Measurements from ENCODE around the gene HIVEP2. TPM values are rescaled to one million over a fixed set of nuclear protein-coding genes. Genes with fewer than 3 reads are reported as not detected.

HIVEP2 gene
- total RNA-seq, 1 donor from 2014 or later, result 24.6 TPM

- Histone ChIP-seq H3K4me3 (ENCODE audit: low read depth, low read length) (no peak overlapping the region), H3K36me3 (ENCODE audit: control insufficient read depth, insufficient read depth, low read length) (no peaks in the 10 kb centered on the region), H3K27me3 (ENCODE audit: control insufficient read depth, insufficient read depth, low read length) (no peaks in the 10 kb centered on the region)
- TF ChIP-seq, protein P1, sequence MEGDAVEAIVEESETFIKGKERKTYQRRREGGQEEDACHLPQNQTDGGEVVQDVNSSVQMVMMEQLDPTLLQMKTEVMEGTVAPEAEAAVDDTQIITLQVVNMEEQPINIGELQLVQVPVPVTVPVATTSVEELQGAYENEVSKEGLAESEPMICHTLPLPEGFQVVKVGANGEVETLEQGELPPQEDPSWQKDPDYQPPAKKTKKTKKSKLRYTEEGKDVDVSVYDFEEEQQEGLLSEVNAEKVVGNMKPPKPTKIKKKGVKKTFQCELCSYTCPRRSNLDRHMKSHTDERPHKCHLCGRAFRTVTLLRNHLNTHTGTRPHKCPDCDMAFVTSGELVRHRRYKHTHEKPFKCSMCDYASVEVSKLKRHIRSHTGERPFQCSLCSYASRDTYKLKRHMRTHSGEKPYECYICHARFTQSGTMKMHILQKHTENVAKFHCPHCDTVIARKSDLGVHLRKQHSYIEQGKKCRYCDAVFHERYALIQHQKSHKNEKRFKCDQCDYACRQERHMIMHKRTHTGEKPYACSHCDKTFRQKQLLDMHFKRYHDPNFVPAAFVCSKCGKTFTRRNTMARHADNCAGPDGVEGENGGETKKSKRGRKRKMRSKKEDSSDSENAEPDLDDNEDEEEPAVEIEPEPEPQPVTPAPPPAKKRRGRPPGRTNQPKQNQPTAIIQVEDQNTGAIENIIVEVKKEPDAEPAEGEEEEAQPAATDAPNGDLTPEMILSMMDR (IDR thresholded peaks at IDR 0.05; ENCODE audit: insufficient read depth, low read length, poor library complexity, severe bottlenecking), result no peak
- no peak for DNase-seq (ENCODE audit: low read depth)
These were observed 215.4 kb downstream of the HIVEP2 start for GRCh38 chr6:142729618-142730017.

DNA sequence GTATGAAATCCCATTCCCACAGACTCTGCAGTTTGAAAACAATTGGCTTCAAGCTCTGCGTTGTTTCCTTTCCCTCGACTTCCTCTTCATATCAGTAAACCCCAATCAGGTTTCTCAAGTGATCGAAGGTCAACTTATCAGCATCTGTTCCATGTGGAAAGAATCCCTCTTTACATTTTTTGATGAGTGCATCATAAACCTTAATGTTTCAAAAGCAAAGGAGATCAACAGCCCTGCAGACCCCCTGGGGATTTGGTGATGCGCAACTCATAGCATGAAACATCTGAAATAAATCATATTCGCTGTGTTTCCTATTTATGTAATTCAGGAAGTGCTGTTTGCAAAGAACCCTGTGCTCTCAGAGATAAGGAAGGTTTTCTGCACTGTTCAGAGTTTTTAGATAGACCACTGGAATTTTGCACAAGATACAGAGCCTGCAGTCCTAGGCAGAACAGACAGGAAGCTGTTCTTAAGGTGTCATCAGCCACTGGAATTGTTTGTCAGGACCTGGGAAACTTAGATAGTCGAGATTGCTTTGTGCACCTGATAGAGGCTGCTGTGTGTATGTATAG lies 216.0 kb downstream of the HIVEP2 start:
- no peaks in the 10 kb centered on the region for H3K36me3 ChIP-seq (ENCODE audit: control insufficient read depth, insufficient read depth, low read length)
- H3K4me3 ChIP-seq (ENCODE audit: low read depth, low read length), result no peak overlapping the region
- no peaks in the 10 kb centered on the region for H3K27me3 ChIP-seq (ENCODE audit: control insufficient read depth, insufficient read depth, low read length)
- DNase-seq (ENCODE audit: low read depth), result no peak
- TF ChIP-seq, protein P1 (IDR thresholded peaks at IDR 0.05; ENCODE audit: insufficient read depth, low read length, poor library complexity, severe bottlenecking), result no peak

GRCh38 chr6:142728364-142728763 lies 216.6 kb downstream of the HIVEP2 start:
- no peaks in the 10 kb centered on the region for H3K36me3 ChIP-seq (ENCODE audit: control insufficient read depth, insufficient read depth, low read length)
- H3K4me3 ChIP-seq (ENCODE audit: low read depth, low read length), result no peak overlapping the region
- DNase-seq (ENCODE audit: low read depth), result no peak
- no peaks in the 10 kb centered on the region for H3K27me3 ChIP-seq (ENCODE audit: control insufficient read depth, insufficient read depth, low read length)
- TF ChIP-seq, protein P1 (IDR thresholded peaks at IDR 0.05; ENCODE audit: insufficient read depth, low read length, poor library complexity, severe bottlenecking), result no peak

DNA sequence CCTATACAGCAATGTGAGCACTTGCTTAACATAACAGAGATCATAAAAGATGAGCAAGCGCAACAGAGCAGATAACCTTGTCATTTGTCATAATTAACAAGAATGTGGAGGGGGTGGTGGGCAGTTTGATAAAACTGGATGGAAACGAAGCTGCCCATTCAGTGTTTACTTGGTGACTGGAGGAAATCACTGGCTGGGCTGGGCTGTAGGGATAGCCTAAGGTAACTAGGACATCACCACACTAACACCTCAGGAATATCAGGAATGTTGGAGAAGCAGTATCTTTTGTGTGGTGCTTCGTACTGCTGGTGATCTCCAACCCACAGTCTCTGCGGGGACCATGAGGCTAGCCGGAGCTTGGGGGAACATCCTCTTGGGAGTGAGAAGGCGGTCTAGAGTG lies 218.4 kb downstream of the HIVEP2 start:
- Histone ChIP-seq H3K27me3 (ENCODE audit: control insufficient read depth, insufficient read depth, low read length) (no peaks in the 10 kb centered on the region), H3K4me3 (ENCODE audit: low read depth, low read length) (no peak overlapping the region)
- no peak for DNase-seq (ENCODE audit: low read depth)

DNA sequence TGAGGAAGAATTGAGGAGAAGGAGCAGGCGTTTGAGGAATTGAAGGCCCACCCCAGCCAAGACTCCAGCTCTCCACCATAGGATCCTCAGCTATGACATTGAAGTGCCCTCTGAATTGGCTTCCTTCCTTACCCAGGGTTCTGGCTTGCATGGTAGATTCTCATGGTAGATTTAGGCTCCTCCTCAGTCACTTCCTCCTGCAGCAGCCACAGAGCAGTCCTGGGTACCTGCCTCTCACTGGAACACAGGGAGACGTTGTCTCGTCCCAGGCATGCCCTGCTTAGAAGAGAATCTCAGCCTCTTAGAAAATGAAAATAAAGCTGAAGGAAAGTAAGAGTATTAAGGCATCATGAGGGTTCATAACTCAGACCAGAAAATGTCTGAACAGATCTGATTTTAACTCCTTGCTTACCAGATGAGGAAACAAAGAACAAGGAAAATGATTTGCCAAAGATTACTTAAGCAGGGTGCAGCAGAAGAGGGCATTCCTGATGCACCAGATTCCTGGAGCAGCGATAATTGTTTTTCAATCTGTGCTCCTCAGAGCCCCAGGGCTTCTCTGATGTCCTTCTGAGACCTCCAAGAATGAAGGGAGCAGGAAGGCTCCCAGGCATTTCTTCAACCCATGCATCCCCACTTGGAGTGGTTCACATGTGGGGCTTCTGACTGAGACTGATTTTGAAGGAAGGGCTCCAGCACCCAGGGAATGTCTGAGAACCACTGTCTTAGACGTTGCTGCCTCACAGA lies 219.8 kb downstream of the HIVEP2 start:
- TF ChIP-seq, protein P1 (IDR thresholded peaks at IDR 0.05; ENCODE audit: insufficient read depth, low read length, poor library complexity, severe bottlenecking), result no peak

More for the DNA sequence above, 218.4 kb downstream of the HIVEP2 start:
- no peaks in the 10 kb centered on the region for H3K36me3 ChIP-seq (ENCODE audit: control insufficient read depth, insufficient read depth, low read length)
- TF ChIP-seq, protein P1 (IDR thresholded peaks at IDR 0.05; ENCODE audit: insufficient read depth, low read length, poor library complexity, severe bottlenecking), result no peak

More for the DNA sequence above, 219.8 kb downstream of the HIVEP2 start:
- no peak overlapping the region for H3K4me3 ChIP-seq (ENCODE audit: low read depth, low read length)
- no peaks in the 10 kb centered on the region for H3K36me3 ChIP-seq (ENCODE audit: control insufficient read depth, insufficient read depth, low read length)
- H3K27me3 ChIP-seq (ENCODE audit: control insufficient read depth, insufficient read depth, low read length), result no peaks in the 10 kb centered on the region
- DNase-seq (ENCODE audit: low read depth), result no peak
